Testis (tissue), 2 donors: ENCODE data around the gene TMED8.

Source experiments
- CTCF ChIP-seq, 3 experiments: fragments of 450-650 bp in 2 of 3; fragments of 200-600 bp in 1 of 3; sonication (generic) in 1 of 3; IDR thresholded peaks; one replicate each; pipeline ENCODE4 v1.5.1; 2016 to 2019; ENCODE audit warnings: antibody characterized with exemption in 3 of 3, mild to moderate bottlenecking in 2 of 3, moderate library complexity in 1 of 3
- POLR2A ChIP-seq: fragments of 450-650 bp; IDR thresholded peaks from one replicate; pipeline ENCODE4 v1.6.1; 2017; ENCODE audit warnings: antibody characterized with exemption, mild to moderate bottlenecking, moderate library complexity

GRCh38 chr14:77342726-77343397 is 34.0 kb downstream of the TMED8 start:
- no peak for TF ChIP-seq CTCF (IDR thresholded peaks at IDR 0.05)
- TF ChIP-seq POLR2A = no peak
